H9 (cell line): Measurements from ENCODE around the gene RYR3. TPM values are rescaled to one million over a fixed set of nuclear protein-coding genes. Genes with fewer than 3 reads are reported as not detected.

Experiments
- DNase-seq: peaks from one replicate; pipeline ENCODE4 v3.0.0-alpha.2; 2017
- H2AFZ ChIP-seq: one replicate; pipeline ENCODE4 v1.6.1; 2013; ENCODE audit warnings: mild to moderate bottlenecking, low read length, control low read depth, moderate library complexity
- H2AK5ac ChIP-seq: 2 replicates; pipeline ENCODE4 v1.6.1; 2013; ENCODE audit warnings: low read length, control low read depth, mixed read lengths; ENCODE audit not compliant: insufficient read length
- H2BK120ac ChIP-seq: one replicate; pipeline ENCODE4 v1.6.1; 2013; ENCODE audit warnings: low read depth, mild to moderate bottlenecking, low read length, control low read depth, inconsistent platforms; ENCODE audit not compliant: poor library complexity, severe bottlenecking
- H2BK12ac ChIP-seq: 2 replicates; pipeline ENCODE4 v1.6.1; 2013; ENCODE audit warnings: low read length, control low read depth, mixed read lengths, low read depth; ENCODE audit not compliant: insufficient read length
- H2BK15ac ChIP-seq: 2 replicates; pipeline ENCODE4 v1.6.1; 2013; ENCODE audit warnings: low read depth, low read length, control low read depth
- H2BK20ac ChIP-seq: one replicate; pipeline ENCODE4 v1.6.1; 2013; ENCODE audit warnings: low read depth, mild to moderate bottlenecking, low read length, control low read depth, inconsistent platforms; ENCODE audit not compliant: poor library complexity, severe bottlenecking
- H2BK5ac ChIP-seq: 2 replicates; pipeline ENCODE4 v1.6.1; 2013; ENCODE audit warnings: low read length, control low read depth, mixed read lengths; ENCODE audit not compliant: insufficient read length
- H3K14ac ChIP-seq: 2 replicates; pipeline ENCODE4 v1.6.1; 2013; ENCODE audit warnings: low read length, control low read depth; ENCODE audit not compliant: insufficient read depth
- H3K18ac ChIP-seq: 2 replicates; pipeline ENCODE4 v1.6.1; 2013; ENCODE audit warnings: low read depth, mild to moderate bottlenecking, mixed read lengths, low read length, control low read depth; ENCODE audit not compliant: insufficient read length
- H3K23ac ChIP-seq: 2 replicates; pipeline ENCODE4 v1.6.1; 2013; ENCODE audit warnings: low read length, control low read depth, mixed read lengths, low read depth; ENCODE audit not compliant: insufficient read length
- H3K23me2 ChIP-seq: 2 replicates; pipeline ENCODE4 v1.6.1; 2013; ENCODE audit warnings: low read depth, mild to moderate bottlenecking, mixed read lengths, low read length, control low read depth; ENCODE audit not compliant: insufficient read length, poor library complexity, severe bottlenecking
- H3K27ac ChIP-seq: 2 replicates; pipeline ENCODE4 v1.5.1; 2013; ENCODE audit warnings: low read length, control low read depth, mixed read lengths, low read depth; ENCODE audit not compliant: insufficient read length
- H3K27me3 ChIP-seq: 2 replicates; pipeline ENCODE4 v1.6.1; 2013; ENCODE audit warnings: low read length, control low read depth, inconsistent platforms; ENCODE audit not compliant: insufficient read depth
- H3K4ac ChIP-seq: 2 replicates; pipeline ENCODE4 v1.6.1; 2013; ENCODE audit warnings: low read depth, mild to moderate bottlenecking, control low read depth, inconsistent platforms, low read length, moderate library complexity
- H3K4me1 ChIP-seq: 2 replicates; pipeline ENCODE4 v1.6.1; 2013; ENCODE audit warnings: low read length, control low read depth, inconsistent platforms; ENCODE audit not compliant: insufficient read depth
- H3K4me2 ChIP-seq: 2 replicates; pipeline ENCODE4 v1.6.1; 2013; ENCODE audit warnings: low read length, control low read depth, mixed read lengths; ENCODE audit not compliant: insufficient read length, insufficient read depth
- H3K56ac ChIP-seq: 2 replicates; pipeline ENCODE4 v1.6.1; 2013; ENCODE audit warnings: low read depth, mild to moderate bottlenecking, mixed read lengths, low read length, control low read depth; ENCODE audit not compliant: insufficient read length
- H3K79me1 ChIP-seq: 2 replicates; pipeline ENCODE4 v1.6.1; 2013; ENCODE audit warnings: low read depth, mild to moderate bottlenecking, moderate library complexity, low read length, control low read depth, inconsistent platforms; ENCODE audit not compliant: insufficient read depth, poor library complexity, severe bottlenecking
- H3K79me2 ChIP-seq: 2 replicates; pipeline ENCODE4 v1.6.1; 2013; ENCODE audit warnings: low read length, control low read depth, inconsistent platforms; ENCODE audit not compliant: insufficient read depth
- H3K9ac ChIP-seq: 2 replicates; pipeline ENCODE4 v1.6.1; 2013; ENCODE audit warnings: low read length, control low read depth, mixed read lengths; ENCODE audit not compliant: insufficient read length; ENCODE audit errors: extremely low read depth
- H3K9me3 ChIP-seq: one replicate; pipeline ENCODE4 v1.6.1; 2013; ENCODE audit warnings: low read depth, low read length, inconsistent platforms; ENCODE audit not compliant: control insufficient read depth
- H3T11ph ChIP-seq: one replicate; pipeline ENCODE4 v1.6.1; 2013; ENCODE audit warnings: mild to moderate bottlenecking, low read length, control low read depth, inconsistent platforms
- H4K20me1 ChIP-seq: one replicate; pipeline ENCODE4 v1.6.1; 2013; ENCODE audit not compliant: control insufficient read depth, insufficient read length, insufficient read depth
- H4K5ac ChIP-seq: 2 replicates; pipeline ENCODE4 v1.6.1; 2013; ENCODE audit warnings: low read depth, mild to moderate bottlenecking, mixed read lengths, low read length, control low read depth; ENCODE audit not compliant: insufficient read length
- H4K8ac ChIP-seq: replicated peaks from 2 replicates; pipeline ENCODE4 v1.6.1; 2013; ENCODE audit warnings: low read length, control low read depth, mixed read lengths, low read depth; ENCODE audit not compliant: insufficient read length
- H4K91ac ChIP-seq: 2 replicates; pipeline ENCODE4 v1.6.1; 2013; ENCODE audit warnings: low read depth, mild to moderate bottlenecking, moderate library complexity, mixed read lengths, low read length, control low read depth; ENCODE audit not compliant: insufficient read length
- H3K27ac Mint-ChIP-seq, 3 experiments: 2 replicates in 2 of 3; 3 replicates in 1 of 3; pipeline ENCODE4 v1.8.0; 2020 to 2021; ENCODE audit warnings: mixed read lengths in 3 of 3, mild to moderate bottlenecking in 1 of 3, moderate library complexity in 1 of 3
- H3K27me3 Mint-ChIP-seq: 2 replicates; pipeline ENCODE4 v1.8.0; 2021; ENCODE audit warnings: low read depth, mild to moderate bottlenecking, moderate library complexity, mixed read lengths
- H3K36me3 Mint-ChIP-seq, 3 experiments: 2 replicates in 2 of 3; 3 replicates in 1 of 3; pipeline ENCODE4 v1.8.0; 2020 to 2021; ENCODE audit warnings: low read depth in 3 of 3, mixed read lengths in 3 of 3; ENCODE audit not compliant: insufficient read depth in 1 of 3
- H3K4me1 Mint-ChIP-seq, 2 experiments: 2 replicates each; pipeline ENCODE4 v1.8.0; 2020; ENCODE audit warnings: mixed read lengths in 2 of 2
- H3K4me3 Mint-ChIP-seq, 2 experiments: 2 replicates in 1 of 2; 3 replicates in 1 of 2; pipeline ENCODE4 v1.8.0; 2020 to 2021; ENCODE audit warnings: mild to moderate bottlenecking in 2 of 2, mixed read lengths in 2 of 2, moderate library complexity in 1 of 2
- H3K9me3 Mint-ChIP-seq, 2 experiments: 2 replicates in 1 of 2; 3 replicates in 1 of 2; pipeline ENCODE4 v1.8.0; 2020; ENCODE audit warnings: mild to moderate bottlenecking in 2 of 2, mixed read lengths in 2 of 2, moderate library complexity in 1 of 2
- WGBS: extraction: QIAGEN DNeasy Blood & Tissue Kit; methylation state at CpG from one replicate; pipeline ENCODE4 v1.1.7; 2013; ENCODE audit warnings: missing lambda C conversion rate, low lambda C conversion rate, mixed read lengths; ENCODE audit not compliant: insufficient read length; ENCODE audit errors: extremely low coverage; 5-methylcytosine and 5-hydroxymethylcytosine counted together
- total RNA-seq: library from RNA; stranded (reverse); gene quantifications from 2 replicates; pipeline ENCODE4 v1.2.1, GENCODE V29; 2021
- TF ChIP-seq, protein P1 (sequence below): fragments of 200-600 bp; sonication (generic); conservative IDR thresholded peaks from 3 replicates; pipeline ENCODE4 v1.8.0; 2021; ENCODE audit warnings: antibody characterized with exemption, mild to moderate bottlenecking

Gene RYR3
- total RNA-seq, 1 experiment from 2014 or later: 0.85 TPM

DNA sequence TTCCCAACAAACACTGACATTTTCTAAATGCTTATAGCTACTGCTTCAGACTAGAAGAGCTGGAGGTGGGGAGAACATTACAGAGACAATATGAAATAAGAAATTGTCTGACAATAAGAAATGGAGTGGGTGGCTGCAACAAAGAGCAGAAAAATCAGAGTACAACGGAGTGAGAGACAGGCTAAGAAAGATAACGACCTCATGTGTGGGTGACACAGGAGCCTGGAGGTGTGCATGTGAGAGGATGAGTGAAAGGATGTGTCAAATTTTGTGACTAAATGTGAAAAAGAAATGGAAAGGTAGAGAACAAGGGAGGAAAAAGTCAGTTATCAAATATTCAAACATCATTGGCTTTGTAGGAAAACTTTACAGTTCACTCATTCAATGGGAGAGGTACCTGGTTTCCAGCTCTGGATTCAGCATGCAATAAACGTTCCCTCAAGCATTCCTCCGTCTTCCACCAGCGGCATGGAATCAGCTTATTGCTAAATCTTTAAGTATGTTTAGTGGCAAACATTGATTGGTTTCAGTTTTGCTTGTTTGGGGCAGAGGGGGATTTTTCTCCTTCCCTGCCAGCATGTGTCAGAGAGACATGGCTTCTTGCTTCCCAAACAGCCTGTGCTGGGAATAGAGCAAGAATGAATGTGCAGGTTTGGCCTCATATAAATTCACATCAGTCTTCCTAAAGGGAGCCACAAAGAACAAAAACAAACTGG, 553.8 kb downstream of the RYR3 start:
- Histone ChIP-seq H2AK5ac (no peak overlapping the region), H3K79me2 (no peaks in the 10 kb centered on the region), H3K14ac (no peak overlapping the region), H2BK15ac (no peak overlapping the region), H4K20me1 (no peaks in the 10 kb centered on the region), H3K23me2 (no peaks in the 10 kb centered on the region), H3K9me3 (no peaks in the 10 kb centered on the region), H3K27me3 (no peaks in the 10 kb centered on the region), H3K79me1 (no peaks in the 10 kb centered on the region), H2BK5ac (no peak overlapping the region), H3K27ac (no peak overlapping the region), H2BK20ac (no peak overlapping the region), H4K91ac (no peak overlapping the region), H4K5ac (no peak overlapping the region), H3K4me2 (no peak overlapping the region), H2BK120ac (no peak overlapping the region), H2BK12ac (no peak overlapping the region), H3K56ac (no peak overlapping the region), H3T11ph (no peak overlapping the region), H3K23ac (no peak overlapping the region), H3K4me1 (no peaks in the 10 kb centered on the region; the same call in 1 of the 2 replicates), H3K4ac (no peak overlapping the region), H4K8ac (no peak overlapping the region), H3K18ac (no peak overlapping the region), H3K9ac (no peak overlapping the region), H2AFZ (no peak overlapping the region)
- Mint-ChIP-seq H3K27me3 (no peaks in the 10 kb centered on the region), H3K4me3 (no peak overlapping the region), H3K9me3 (no peaks in the 10 kb centered on the region), H3K36me3 (peaks cover 0 to 2% (median 1%) of the 10 kb centered on the region in 3 experiments; a peak in 4 of 7 replicates), H3K4me1 (peaks cover 24 to 30% of the 10 kb centered on the region in 2 experiments), H3K27ac (no peak overlapping the region)
- no CpG with 5 or more reads among the region's 5 CpGs for WGBS
- TF ChIP-seq, protein P1, sequence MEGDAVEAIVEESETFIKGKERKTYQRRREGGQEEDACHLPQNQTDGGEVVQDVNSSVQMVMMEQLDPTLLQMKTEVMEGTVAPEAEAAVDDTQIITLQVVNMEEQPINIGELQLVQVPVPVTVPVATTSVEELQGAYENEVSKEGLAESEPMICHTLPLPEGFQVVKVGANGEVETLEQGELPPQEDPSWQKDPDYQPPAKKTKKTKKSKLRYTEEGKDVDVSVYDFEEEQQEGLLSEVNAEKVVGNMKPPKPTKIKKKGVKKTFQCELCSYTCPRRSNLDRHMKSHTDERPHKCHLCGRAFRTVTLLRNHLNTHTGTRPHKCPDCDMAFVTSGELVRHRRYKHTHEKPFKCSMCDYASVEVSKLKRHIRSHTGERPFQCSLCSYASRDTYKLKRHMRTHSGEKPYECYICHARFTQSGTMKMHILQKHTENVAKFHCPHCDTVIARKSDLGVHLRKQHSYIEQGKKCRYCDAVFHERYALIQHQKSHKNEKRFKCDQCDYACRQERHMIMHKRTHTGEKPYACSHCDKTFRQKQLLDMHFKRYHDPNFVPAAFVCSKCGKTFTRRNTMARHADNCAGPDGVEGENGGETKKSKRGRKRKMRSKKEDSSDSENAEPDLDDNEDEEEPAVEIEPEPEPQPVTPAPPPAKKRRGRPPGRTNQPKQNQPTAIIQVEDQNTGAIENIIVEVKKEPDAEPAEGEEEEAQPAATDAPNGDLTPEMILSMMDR: no peak
- DNase-seq: no peak
